Fibroblast of the conjunctiva (primary cell): ENCODE results near the gene NTPCR.
"Not testable (repeated sequence)": the region's sequence is repeated elsewhere in the genome, so short reads cannot be mapped to it uniquely, and the experiment has no call there.

Source experiments
- DNase-seq: peaks from one replicate; pipeline ENCODE4 v3.0.0-alpha.2; 2010; ENCODE audit warnings: low read depth

The NTPCR gene

DNA sequence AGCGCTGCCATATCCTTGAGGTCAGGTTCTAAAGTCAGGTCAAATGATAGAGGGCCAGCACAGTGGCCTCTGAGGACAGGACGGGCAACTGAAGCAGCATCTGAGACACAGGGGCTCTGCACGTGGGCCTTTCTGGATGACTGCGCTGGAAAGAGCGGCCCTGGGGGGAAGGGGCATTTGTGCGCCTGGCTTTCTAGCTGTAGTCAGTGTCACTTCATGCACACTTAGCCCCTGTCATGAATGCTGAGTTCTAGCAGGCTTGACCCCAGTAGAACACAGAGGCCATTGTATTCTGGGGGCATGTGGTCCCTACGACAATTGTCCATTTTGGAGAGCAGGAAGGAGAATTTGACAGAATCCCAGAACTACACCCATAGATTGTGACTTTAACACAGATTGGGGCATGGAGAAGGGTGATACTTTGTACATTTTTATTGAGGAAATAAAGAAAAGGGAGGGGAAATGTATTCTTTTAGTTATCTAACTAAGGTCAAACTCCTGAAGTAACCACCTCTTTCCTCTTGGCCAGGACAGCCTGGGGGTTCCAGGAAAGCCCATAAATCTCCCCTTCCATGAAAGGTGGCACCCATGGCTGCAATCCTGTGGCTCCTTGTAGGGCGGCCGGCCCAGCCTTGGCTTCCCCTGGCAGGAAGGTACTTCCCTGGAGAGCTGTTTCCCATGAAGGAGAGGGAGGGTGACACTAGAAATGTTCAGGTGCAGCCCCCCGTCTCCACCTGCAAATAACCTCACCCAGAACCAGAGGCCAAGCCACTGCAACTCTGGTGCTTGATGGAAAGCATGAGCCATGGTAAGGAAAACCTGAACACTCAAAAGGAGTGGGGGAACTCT, 34.4 kb downstream of the NTPCR start:
- no peak for DNase-seq

DNA sequence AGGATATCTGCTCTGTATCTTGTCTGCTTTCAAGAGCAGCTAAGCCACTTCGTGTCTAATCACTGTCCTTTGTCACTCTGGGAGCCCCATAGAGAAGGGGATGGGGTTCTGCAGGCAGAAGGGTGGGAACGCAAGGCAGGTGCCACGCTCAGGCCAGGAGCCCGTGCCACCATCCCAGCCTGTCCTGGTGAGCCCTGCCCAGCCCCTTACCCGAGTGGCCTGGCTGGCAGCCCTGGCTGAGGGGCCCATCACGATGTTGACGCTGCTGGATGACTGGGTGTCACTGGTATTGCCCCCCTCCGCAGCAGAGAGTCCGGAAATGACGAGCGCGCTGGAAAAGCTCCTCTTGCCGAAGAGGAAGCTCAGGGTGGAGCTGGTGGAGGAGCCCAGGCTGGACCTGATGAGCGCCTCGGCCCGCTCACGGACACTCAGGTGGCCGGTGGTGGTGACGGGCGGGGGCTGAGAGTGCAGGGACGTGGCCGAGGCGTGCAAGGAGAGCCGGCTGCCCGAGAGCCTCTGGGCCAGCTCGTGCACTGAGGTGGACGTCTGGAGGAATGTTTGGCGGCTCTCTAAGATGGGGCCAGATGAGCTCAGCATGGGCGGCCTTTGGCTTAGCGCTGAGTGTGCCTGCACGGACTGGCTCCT, 35.6 kb downstream of the NTPCR start:
- DNase-seq: no peak

DNA sequence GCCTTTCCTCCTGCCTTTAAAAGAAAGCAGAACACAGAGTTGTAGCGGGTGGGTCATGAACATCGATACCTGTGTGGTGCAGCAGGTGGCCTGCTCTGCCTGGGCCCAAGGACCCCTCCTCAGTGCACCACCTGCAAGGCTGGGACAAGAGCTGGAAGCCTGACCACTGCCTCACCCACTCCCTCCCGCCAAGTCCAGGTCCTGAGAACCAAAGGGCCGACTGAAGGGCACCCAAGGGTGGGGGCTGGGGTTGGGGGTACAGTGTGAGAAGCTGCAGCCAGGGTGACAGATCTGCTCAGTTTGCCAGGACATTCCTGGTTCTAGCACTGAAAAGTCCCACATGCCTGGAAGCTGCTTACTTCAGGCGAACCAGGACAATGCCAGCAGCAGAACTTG, 36.1 kb downstream of the NTPCR start:
- no peak for DNase-seq

DNA sequence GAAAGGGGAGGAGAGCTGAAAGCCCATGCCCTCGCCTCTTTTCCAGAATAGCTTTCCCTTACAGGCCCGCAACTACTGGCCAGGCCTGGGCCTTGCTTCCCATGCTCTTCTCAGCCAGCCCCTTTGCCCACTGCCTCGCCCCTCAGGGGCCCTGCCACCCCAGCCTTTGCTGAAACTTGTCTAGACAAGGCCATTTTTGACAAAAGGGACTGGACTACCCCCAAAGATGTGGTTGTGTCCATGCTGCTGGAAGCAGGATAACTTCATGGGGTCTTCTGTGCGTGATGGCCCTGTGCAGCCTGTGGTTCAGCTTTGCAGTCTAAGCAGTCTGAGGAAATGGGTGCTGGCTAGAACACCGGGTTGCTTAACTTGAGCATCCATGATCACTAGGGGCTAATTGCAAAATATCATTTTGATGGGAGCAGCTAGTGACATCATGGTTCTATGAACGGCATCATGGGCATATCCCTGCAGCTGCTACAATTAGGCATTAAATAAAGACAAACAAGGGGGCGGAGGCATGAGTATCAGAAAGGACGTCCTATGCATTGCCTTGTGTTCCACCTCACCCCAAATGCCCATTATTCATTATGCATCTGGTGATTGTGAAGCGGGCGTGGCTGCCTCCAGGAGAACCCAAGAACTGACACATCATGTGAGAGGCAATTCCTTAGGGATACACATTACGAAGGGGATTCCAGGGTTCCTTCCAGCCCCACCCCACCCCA, 36.8 kb downstream of the NTPCR start:
- no peak for DNase-seq

DNA sequence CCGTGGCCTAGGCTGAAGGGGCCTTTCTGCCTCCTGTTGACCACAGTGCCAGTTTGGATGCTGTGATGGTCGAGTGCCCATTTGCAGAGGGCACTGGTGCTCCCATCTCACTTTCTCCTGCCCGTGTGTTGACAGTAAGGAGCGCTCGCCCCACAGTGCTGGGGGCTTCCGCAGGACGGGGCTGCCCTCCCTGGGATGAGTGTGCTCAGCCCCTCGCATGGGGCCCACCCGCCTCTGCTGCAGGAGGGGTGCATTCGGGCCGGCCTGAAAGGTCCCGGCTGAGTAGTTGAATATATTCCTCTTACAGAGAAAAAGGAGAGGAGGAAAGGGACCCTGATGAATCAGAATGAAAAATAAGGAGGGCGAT, 37.3 kb downstream of the NTPCR start:
- DNase-seq: no peak

DNA sequence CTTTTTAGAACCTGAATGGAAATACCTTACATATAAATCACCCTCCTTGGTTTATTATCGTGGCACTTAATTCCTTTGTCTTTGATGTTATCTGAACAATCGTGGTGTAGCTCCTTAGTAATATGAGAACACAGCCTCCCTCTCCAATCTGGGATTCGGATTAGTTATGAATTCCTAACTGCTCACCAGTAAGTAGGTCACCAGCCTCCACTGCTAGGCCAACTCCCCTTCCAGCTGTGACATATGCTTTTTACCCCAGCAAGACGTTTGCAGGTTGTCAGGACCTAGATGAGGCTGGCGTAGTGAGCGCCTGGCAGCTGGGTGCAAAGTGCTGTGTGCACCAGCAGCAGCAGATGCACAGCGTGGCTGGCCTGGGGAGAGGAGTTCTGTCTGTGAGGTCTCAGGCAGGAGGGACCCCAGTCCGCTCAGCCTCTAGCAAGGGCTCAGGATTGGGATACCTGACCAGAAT, 38.2 kb downstream of the NTPCR start:
- no peak for DNase-seq

DNA sequence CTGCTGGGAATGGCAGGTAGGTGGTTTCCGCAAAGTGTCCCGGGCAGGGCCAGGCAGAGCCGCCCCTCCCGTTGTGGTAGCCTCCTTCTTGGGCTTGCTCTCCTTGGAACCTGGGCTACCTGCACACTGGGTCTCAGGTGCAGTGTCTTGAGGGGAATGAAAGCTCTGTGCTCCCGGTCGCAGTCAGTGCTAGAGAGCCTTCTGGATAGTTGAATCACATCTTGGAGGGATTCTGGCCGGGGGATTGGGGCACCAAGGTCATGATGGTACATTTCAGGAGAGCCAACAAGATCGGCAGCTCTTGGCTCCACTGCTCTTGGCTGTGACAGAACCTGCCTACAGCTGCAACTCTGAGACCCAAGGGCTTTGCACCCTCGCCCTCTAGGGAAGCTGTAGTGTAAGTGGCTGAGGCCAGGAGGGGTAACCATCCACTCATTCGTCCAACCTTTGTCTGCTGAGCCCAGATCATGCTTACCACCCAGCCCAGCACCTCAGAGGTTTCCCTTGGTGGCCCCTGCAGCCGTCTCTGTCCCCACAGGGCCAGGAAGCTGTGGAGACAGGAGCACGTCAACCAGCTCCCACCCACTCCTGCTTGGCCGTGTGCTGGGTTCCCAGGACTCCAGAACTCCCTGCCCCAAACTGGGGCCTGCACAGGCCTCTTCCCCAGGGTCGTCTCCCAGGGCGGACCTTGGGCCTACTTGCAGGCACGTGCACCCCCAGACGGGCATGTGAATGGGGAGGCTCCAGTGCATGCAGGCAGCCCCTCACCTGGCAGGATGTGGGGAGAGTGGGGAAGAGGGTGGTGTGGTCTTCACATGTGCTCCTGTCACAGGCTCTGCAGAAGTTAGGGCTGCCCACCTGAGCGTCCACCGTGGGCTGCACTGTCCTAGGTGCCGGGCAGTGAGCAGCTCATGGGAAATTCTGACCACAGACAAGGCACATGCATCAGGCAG, 40.0 kb downstream of the NTPCR start:
- DNase-seq: no peak

DNA sequence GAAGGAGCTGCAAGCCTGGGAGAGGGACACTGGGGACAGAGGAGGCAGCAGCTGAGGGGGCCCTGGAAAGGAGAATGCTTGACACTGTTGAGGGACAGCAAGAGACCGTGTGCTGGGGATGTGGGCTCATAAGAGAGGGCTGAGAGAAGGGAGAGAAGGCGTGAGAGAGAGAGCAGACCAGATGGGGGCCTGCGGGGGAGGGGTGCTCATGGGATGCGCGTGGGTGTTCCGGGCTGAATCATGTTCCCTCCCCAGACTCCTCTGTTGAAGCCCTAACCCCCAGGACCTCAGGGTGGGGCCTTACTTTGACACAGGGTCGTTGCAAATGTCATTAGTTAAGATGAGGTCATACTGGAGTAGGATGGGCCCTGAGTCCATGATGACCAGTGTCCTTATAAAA, 40.8 kb downstream of the NTPCR start:
- DNase-seq: no peak

DNA sequence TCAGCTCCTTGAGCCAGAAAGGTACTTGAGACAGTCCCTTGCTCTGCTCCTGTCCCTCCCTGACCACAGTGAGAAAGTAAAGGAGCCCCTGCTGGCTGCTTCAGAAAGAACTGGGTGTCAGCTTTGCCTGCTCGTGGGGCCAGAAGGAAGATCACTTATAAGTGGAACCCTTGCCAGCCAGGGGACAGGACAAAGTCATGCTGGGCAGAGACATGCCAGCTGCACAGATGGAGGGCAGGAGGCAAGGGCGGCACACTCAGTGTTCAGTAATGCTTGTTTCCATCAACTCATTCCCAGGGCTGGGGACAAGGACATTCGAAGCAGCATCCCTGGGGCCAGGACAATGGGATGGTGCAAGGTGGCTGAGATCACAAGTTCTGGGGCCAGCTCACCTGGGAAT, 41.8 kb downstream of the NTPCR start:
- DNase-seq: no peak

DNA sequence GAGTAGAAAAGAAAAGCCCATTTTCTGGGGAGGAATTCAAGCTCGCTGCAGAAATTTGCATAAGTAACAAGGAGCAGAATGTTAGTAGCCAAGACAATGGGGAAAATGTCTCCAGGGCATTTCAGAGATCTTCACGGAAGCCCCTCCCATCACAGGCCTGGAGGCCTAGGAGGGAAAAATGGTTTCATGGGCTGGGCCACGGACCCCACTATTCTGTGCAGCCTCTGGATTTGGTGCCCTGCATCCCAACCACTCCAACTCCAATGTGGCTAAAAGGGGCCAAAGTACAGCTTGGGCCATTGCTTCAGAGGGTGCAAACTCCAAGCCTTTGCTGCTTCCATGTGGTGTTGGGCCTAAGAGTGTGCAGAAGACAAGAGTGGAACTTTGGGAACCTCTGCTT, 43.1 kb downstream of the NTPCR start:
- DNase-seq: no peak

DNA sequence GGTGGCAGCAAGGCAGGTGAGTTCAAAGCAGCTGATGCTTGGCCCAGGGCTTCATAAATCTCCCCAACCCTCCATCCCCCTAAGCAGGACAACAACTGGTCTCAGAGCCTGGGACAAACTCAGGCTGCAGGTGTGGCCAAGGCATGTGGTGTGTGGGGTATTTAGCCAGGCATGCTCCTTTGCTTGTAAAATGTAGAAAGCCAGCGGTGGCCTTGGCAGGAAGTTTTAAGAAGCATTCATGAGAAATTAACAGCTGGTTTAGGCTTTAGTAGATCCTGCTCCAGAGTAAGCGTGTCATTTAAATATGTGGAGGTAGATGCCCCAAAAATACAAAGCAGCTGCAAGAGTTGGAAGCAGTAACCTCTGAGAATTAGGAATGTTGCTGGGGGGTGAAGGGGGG, 44.8 kb downstream of the NTPCR start:
- DNase-seq: no peak

DNA sequence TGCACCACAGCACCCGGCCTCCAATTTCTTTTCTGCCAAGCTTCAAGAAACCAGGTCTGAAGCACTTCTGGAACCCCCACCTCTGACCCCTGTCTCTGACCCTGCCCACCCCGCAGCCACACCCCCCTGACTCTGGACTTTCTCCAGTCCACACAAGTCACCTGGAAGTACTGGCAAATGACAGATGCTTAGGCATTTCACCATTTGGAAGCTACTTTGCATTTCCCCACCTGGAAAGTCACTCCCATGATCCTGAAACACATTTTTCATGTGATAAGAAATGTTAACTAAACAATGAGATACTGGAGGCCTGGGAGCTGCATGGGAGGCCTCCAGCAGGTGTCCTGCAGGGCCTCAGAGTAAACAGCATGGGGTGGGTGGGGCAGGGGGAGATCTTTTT, 45.7 kb downstream of the NTPCR start:
- DNase-seq: no peak

DNA sequence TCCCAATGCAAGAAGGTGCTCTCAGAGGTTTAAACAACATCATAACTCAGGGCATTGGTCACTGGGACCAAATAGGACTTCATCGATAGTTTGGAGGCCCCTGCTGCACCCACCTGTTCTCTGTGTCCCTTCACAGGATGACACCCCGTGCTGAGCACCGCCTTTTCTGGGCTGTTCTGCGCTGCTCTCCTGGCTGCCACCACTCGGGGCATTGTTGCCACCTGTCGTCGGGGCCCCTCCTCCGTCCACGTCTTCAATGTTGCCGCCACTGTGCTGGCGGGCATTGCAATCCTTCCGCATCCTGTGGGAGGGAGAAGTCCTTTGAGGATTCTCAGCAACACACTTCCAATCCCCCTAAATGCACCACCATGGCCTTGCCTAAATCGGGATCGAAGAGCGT, 47.7 kb downstream of the NTPCR start:
- no peak for DNase-seq

DNA sequence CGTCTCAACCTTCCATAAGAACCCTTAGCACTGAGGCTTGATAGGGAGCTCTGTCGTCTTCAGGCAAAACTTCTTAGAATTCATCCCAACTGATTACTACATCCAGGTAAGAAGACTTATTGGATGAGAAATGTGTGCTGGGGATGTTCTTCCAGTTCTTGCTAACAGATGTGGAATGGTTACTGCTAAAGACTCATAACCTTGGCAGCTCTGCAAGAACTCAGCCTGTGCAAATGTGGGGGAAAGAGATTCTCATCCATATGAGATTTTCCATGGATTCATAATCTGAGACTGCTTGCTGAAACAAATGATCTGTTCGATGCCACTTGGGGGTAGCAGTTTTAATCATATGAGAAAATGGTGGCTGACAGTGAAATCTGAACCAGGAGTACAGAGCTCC, 48.2 kb downstream of the NTPCR start:
- DNase-seq: no peak

DNA sequence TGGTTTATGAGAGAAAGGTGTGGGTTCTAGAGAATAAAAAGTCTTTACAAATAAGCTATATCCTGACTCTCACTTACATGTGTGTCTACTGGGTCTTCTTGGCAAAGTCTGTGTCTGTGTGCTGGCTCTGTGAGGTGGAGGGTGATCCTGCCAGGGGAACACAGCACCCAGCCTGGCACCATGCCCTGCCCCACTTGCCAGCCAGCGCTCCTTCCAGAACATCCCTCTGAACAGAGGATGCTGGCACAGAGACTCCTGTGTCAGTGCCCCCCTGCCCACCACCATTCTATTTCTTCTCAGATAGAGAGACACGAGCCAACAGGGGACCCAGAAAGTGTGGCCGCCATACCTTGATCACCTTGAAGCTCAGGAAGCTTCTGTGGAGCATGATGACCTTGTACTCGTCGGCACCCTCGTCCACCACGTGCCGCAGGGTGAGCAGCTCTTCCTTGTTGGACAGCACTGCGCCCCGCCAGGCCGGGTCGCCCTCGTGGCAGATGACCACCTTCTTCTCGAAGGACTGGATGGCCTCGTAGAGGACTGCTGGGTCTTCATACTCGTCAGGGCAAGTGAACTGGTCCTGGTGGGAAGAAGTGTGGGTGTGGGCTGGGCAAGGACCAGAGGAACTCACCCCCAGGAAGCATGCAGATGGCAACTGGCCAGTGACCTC, 49.7 kb downstream of the NTPCR start:
- DNase-seq: no peak

DNA sequence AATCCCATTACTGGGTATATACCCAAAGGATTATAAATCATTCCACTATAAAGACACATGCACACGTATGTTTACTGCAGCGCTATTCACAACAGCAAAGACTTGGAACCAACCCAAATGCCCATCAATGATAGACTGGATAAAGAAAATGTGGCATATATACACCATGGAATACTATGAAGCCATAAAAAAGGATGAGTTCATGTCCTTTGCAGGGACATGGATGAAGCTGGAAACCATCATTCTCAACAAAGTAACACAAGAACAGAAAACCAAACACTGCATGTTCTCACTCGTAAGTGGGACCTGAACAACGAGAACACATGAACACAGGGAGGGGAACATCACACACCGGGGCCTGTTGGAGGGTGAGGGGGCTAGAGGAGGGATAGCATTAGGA, 53.2 kb downstream of the NTPCR start:
- DNase-seq: not testable (repeated sequence)

DNA sequence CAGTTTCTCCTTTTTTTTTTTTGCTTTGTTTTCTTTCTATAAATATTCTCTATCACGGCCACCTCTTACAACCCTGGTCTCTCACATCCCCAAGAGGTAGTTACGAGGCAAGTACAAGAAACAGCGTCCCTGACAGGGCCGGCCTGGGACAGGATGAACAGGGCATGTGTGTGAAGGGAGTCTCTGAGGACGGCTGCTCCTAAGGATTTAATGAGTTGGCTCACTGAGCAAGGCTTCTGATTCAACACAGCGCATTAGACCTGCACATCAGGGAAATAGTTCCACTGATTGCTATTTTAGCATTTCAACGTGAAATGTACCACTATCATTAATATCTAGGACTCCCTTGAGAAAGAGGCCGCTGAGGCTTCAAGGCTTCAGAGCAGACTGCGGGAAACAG, 54.0 kb downstream of the NTPCR start:
- DNase-seq: no peak

DNA sequence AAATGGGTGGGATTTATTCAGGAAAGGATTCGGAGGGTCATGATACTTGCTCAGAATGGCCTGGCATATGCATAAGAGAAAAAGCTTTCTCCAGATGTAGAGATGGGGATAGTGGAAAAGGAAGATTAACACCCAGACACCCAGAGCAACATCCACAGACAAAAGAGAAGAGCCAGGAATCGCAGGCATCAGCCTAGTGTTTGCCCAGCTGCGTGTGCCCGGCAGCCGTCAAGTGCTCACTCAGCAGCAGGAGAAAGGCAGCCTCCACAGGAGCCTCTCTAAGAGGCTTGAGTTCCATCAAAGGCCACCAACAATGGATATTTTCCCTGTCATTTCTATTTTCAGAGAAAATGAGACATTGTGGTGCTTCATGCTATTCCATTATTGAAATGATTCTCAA, 54.7 kb downstream of the NTPCR start:
- DNase-seq: no peak

DNA sequence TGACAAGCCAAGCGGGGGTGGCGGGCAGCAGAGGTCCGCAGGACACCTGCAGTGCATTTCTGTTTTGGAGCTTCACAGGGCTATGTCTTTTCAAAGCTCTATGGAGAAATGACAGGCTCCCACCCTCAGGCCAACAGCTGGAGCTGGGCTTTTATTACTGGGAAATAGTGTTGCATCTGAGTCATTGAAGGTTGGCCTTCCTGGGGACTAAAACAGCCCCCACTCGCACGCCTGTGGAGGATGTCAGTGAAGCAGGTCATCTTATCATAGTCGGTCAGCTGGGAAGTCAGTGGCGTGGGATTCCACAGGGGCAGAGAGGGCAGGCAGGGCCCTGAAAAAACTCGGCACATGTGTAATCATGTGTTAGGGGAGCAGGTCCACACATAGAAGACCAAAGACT, 55.3 kb downstream of the NTPCR start:
- no peak for DNase-seq

DNA sequence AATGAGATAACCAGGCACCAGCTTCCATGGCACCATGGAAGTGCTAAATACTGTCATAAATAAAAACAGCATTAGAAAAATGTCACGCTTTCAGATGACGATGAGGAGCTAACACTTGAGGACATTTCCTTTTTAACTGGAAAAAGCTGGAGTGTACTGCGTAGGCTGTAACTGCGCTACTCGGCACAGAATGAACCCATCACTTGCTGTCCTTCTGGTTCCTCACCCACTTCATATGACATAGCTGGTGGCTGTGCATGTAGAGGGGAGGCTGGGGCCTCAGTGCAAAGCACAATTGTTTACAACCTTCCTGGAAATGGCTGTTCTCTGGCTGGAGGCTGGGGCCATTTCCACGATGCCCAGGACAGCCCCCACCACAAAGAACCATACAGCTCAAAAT, 55.7 kb downstream of the NTPCR start:
- no peak for DNase-seq

DNA sequence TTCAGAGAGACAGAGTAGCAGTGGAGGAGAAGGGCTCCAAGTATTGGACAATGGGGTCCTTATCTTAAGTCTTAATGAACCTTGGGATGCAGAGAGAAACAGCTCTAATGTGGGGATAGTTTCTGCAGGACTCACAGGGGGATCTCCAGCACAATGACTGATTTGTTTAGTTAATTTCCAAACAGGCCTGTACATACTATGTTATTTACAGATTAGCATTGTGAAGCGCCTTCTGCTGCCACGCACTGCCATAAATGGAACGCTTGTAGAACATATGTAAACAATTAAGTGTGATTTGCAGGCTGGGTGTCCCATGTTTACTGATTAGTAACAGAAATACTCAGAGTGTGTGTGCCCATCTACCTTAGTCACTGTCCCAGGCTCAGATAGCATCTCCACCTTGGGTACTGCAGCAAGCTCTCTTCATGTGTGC, 56.1 kb downstream of the NTPCR start:
- DNase-seq: no peak
